PC-9 (cell line): ENCODE measurements around the gene HYAL1. TPM values are rescaled to one million over a fixed set of nuclear protein-coding genes. Genes with fewer than 3 reads are reported as not detected.
"Not testable (repeated sequence)": the region's sequence is repeated elsewhere in the genome, so short reads cannot be mapped to it uniquely, and the experiment has no call there.

Experiments
- BruUV-seq: library from RNA; stranded (reverse); fragments of 400-500 nt; replicated peaks from 2 replicates; lab custom pipeline; 2021; lab: Mats Ljungman, UMichigan
- CTCF ChIA-PET: fragments of 300-600 bp; sonication (Branson Sonifier 250); formaldehyde crosslinking; loops from one replicate; lab custom pipeline; 2022; ENCODE audit warnings: antibody characterized with exemption; lab: Charles Lee
- POLR2A ChIA-PET: fragments of 300-600 bp; sonication (Branson Sonifier 250); formaldehyde crosslinking; loops from one replicate; lab custom pipeline; 2022; ENCODE audit warnings: antibody characterized with exemption; ENCODE audit not compliant: unreplicated experiment; lab: Charles Lee
- DNase-seq, 2 experiments: peaks; one replicate each; pipeline versions ENCODE4 v3.0.0 to v3.0.0-alpha.2; 2015 to 2022; ENCODE audit warnings: mixed read lengths in 1 of 2
- H2AFZ ChIP-seq: fragments of 200-600 bp; sonication (generic); 2 replicates; pipeline ENCODE4 v1.8.1; 2017; ENCODE audit warnings: antibody characterized with exemption
- H3F3A ChIP-seq: fragments of 200-600 bp; sonication (generic); 2 replicates; pipeline ENCODE4 v1.8.1; 2017; ENCODE audit warnings: antibody characterized with exemption, mild to moderate bottlenecking, low read depth; ENCODE audit not compliant: insufficient read depth
- H3K27ac ChIP-seq: fragments of 200-600 bp; sonication (generic); 2 replicates; pipeline ENCODE4 v1.6.1; 2016; ENCODE audit warnings: mixed run types
- H3K27me3 ChIP-seq: fragments of 200-600 bp; sonication (generic); 2 replicates; pipeline ENCODE4 v1.6.1; 2016; ENCODE audit warnings: low read depth, mixed run types; ENCODE audit not compliant: insufficient read depth
- H3K36me3 ChIP-seq: fragments of 200-600 bp; sonication (generic); 2 replicates; pipeline ENCODE4 v1.6.1; 2016; ENCODE audit warnings: low read depth, mixed run types
- H3K4me1 ChIP-seq: fragments of 200-600 bp; sonication (generic); replicated peaks from 2 replicates; pipeline ENCODE4 v1.6.1; 2016; ENCODE audit warnings: mixed run types; ENCODE audit not compliant: insufficient read depth
- H3K4me2 ChIP-seq: fragments of 200-600 bp; sonication (generic); 2 replicates; pipeline ENCODE4 v1.6.1; 2017; ENCODE audit warnings: mixed run types
- H3K4me3 ChIP-seq: fragments of 200-600 bp; sonication (generic); 2 replicates; pipeline ENCODE4 v1.6.1; 2016; ENCODE audit warnings: mixed run types
- H3K79me2 ChIP-seq: fragments of 200-600 bp; sonication (generic); 2 replicates; pipeline ENCODE4 v1.6.1; 2017; ENCODE audit warnings: low read depth, mixed run types
- H3K9me2 ChIP-seq: fragments of 200-600 bp; sonication (generic); 2 replicates; pipeline ENCODE4 v1.8.1; 2017; ENCODE audit warnings: mild to moderate bottlenecking; ENCODE audit not compliant: insufficient read depth
- H3K9me3 ChIP-seq: fragments of 200-600 bp; sonication (generic); 2 replicates; pipeline ENCODE4 v1.8.1; 2016; ENCODE audit warnings: low read depth; ENCODE audit not compliant: insufficient read depth
- H4K20me1 ChIP-seq: fragments of 200-600 bp; sonication (generic); 2 replicates; pipeline ENCODE4 v1.8.1; 2017; ENCODE audit not compliant: insufficient read depth
- EZH2 ChIP-seq: fragments of 200-600 bp; sonication (generic); IDR thresholded peaks from 2 replicates; pipeline ENCODE4 v1.8.0; 2017; ENCODE audit warnings: antibody characterized with exemption, low read depth
- intact Hi-C: fragments of 100-400 bp; cut with micrococcal nuclease; formaldehyde crosslinking; loops from one replicate; pipeline ENCODE4 v1.10.0; 2022; ENCODE audit not compliant: unreplicated experiment
- total RNA-seq: library from RNA; stranded (reverse); gene quantifications from 2 replicates; pipeline ENCODE4 v1.2.3, GENCODE V29; 2021
- TF ChIP-seq, protein P1 (sequence below): fragments of 200-600 bp; sonication (generic); conservative IDR thresholded peaks from 2 replicates; pipeline ENCODE4 v1.6.1; 2017; ENCODE audit warnings: mixed run types, antibody characterized with exemption, mild to moderate bottlenecking, moderate library complexity

The HYAL1 gene
- total RNA-seq, 1 experiment from 2014 or later: 1.9 TPM

DNA sequence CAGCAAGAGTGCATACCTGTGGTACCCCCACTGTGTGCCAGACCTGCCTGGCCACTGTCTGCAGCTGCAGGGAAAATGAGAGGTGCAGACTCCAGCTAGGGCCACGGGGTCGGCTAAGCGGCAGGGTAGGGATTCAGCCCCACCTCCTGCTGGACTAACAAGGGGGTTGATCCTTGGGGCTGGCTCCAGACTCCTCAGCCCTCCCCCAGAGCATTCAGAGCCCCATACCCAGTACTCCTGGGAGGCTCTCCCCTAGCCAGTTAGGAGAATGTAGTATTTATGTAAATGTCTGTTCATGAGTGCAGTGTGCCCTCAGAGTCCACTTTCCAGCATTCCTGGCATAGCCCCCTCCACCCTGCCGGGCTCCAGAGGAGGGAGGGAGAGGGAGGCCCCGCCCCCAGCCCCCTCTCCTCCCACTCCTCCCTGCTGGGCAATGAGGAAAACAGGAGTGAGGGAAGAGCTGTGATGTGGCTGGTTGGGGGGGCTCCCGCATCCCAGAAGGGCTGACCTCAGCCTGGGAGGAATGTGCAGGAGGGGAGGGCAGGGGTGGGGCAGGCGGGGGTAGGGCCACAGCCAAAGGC lies 38.9 kb downstream of the HYAL1 start:
- peak overlapping the region; percentile 59 for H3K4me2 ChIP-seq
- peak overlapping the region; percentile 86 for H3K27ac ChIP-seq
- no peaks in the 10 kb centered on the region for H3K9me3 ChIP-seq
- H3K4me1 ChIP-seq: peaks cover 46% of the 10 kb centered on the region
- no peak overlapping the region for H2AFZ ChIP-seq
- peak; percentile 87 to 92 for DNase-seq
- peaks cover 33% of the 10 kb centered on the region; the same call in 1 of the 2 replicates for H3F3A ChIP-seq
- H3K27me3 ChIP-seq: no peaks in the 10 kb centered on the region
- TF ChIP-seq, protein P1, sequence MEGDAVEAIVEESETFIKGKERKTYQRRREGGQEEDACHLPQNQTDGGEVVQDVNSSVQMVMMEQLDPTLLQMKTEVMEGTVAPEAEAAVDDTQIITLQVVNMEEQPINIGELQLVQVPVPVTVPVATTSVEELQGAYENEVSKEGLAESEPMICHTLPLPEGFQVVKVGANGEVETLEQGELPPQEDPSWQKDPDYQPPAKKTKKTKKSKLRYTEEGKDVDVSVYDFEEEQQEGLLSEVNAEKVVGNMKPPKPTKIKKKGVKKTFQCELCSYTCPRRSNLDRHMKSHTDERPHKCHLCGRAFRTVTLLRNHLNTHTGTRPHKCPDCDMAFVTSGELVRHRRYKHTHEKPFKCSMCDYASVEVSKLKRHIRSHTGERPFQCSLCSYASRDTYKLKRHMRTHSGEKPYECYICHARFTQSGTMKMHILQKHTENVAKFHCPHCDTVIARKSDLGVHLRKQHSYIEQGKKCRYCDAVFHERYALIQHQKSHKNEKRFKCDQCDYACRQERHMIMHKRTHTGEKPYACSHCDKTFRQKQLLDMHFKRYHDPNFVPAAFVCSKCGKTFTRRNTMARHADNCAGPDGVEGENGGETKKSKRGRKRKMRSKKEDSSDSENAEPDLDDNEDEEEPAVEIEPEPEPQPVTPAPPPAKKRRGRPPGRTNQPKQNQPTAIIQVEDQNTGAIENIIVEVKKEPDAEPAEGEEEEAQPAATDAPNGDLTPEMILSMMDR: no peak
- no peak for TF ChIP-seq EZH2
- intact Hi-C loops: loop anchor here (2.0 to 5.0 kb wide), 5 partner anchors 28 to 340 kb away; partner anchors contain the start of genes GNAI2, HYAL3 and NAA80
- BruUV-seq: no TSS peak
- no peaks in the 10 kb centered on the region for H3K36me3 ChIP-seq
- ChIA-PET CTCF (interaction anchor here (0.6 to 1.2 kb wide), 8 partner anchors 11 to 101 kb away, joined by 3 to 10 read pairs (median 5); partner anchors contain the start of gene IFRD2), POLR2A (interaction anchor here (0.6 to 1.2 kb wide), 8 partner anchors 18 to 347 kb away, joined by 3 to 9 read pairs (median 6); partner anchors contain the start of genes CISH, HYAL3, IFRD2 and MON1A)
- H3K9me2 ChIP-seq: no peaks in the 10 kb centered on the region
- no peaks in the 10 kb centered on the region for H4K20me1 ChIP-seq
- H3K79me2 ChIP-seq: no peaks in the 10 kb centered on the region
- H3K4me3 ChIP-seq: no peak overlapping the region; the same call in 1 of the 2 replicates

DNA sequence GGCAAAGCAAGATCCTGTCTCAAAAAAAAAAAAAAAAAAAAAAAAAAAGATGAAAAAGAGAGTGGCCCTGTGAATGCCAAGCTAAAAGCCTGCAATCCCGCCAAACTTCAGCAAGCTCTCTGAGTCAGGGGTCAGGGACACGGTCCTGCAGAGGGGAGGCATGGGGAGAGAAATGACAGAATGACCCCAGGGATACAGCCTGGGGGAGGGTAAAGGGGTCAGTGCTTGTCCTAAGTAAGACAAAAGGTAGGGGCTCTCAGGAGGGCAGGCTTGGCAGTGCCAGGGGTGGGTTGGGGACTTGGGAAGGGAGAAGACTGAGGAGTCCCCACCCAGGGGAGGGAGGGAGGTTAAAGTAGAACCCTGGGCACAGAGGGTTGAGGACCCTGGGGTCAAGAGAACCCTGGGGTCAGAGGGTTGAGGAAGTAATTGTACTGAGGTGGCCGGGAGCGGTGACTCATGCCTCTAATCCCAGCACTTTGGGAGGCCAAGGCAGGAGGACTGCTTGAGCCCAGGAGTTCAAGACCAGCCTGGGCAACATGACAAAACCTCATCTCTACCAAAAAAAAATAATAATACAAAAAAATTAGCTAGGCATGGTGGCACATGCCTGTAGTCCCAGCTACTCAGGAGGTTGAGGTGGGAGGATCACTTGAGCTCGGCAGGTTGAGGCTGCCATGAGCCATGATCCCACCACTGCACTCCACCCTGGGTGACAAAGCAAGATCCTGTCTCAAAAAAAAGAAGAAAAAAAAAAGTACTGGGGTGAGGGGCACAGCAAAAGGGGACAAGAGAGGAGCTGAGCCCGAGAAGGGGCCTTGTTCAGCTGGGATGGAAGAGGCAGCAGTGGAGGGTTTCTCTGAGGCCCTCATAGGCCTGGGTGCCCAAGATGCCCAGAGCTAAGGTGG lies 39.6 kb downstream of the HYAL1 start:
- ChIA-PET POLR2A (interaction anchor here (0.6 to 1.2 kb wide), 5 partner anchors 8 to 334 kb away, joined by 3 to 6 read pairs (median 3); partner anchors contain the start of genes HYAL3, MON1A and NAA80), CTCF (interaction anchor here (0.6 to 1.2 kb wide), 4 partner anchors 15 to 60 kb away, joined by 3 to 10 read pairs (median 6); partner anchors contain the start of gene IFRD2)
- no peaks in the 10 kb centered on the region for H4K20me1 ChIP-seq
- TF ChIP-seq EZH2: no peak
- TF ChIP-seq, protein P1: no peak
- BruUV-seq: TSS peak; percentile 29
- no peaks in the 10 kb centered on the region for H3K9me2 ChIP-seq
- H3K4me2 ChIP-seq: peak overlapping the region; percentile 59
- H3K79me2 ChIP-seq: no peaks in the 10 kb centered on the region
- peaks cover 42% of the 10 kb centered on the region for H3K4me1 ChIP-seq
- peak overlapping the region; percentile 86 for H3K27ac ChIP-seq
- H3F3A ChIP-seq: peaks cover 28% of the 10 kb centered on the region; the same call in 1 of the 2 replicates
- no peak overlapping the region for H2AFZ ChIP-seq
- intact Hi-C loops: loop anchor here (2.0 to 5.0 kb wide), 5 partner anchors 27 to 341 kb away; partner anchors contain the start of genes GNAI2, HYAL3 and NAA80
- no peak for DNase-seq
- H3K27me3 ChIP-seq: no peaks in the 10 kb centered on the region
- no peak overlapping the region for H3K4me3 ChIP-seq
- no peaks in the 10 kb centered on the region for H3K36me3 ChIP-seq
- no peaks in the 10 kb centered on the region for H3K9me3 ChIP-seq

DNA sequence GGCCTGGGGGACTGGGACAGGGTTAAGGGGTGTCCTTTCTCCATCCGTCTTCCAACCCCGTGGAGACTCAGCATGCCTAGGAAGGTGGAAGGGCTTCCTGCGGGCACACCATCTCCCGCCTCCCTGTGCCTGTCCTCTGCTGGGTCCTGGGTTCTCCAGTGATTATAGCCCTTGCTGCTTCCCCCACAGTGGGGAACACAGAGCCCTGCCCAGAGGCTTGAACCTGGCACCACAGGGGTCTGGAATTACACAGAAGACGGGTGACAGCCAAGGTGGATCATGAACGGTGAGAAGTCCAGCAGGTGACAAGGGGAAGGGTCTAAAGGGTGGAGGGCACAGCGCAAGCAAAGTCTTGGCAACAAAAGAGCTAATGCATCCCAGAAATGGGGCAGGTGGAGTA lies 40.6 kb downstream of the HYAL1 start:
- intact Hi-C loops: loop anchor here (5.0 kb wide), 1 partner anchor 290 kb away; no protein-coding TSS in a partner anchor
- CTCF ChIA-PET: interaction anchor here (0.6 to 1.2 kb wide), 2 partner anchors 15 to 59 kb away, joined by 5 to 13 read pairs; no protein-coding TSS in a partner anchor
- no peak for DNase-seq
- POLR2A ChIA-PET: no interaction called here
- H3K27me3 ChIP-seq: no peaks in the 10 kb centered on the region
- no peaks in the 10 kb centered on the region for H3K9me2 ChIP-seq
- no TSS peak for BruUV-seq
- no peak for TF ChIP-seq EZH2
- TF ChIP-seq, protein P1: no peak
- peaks cover 23% of the 10 kb centered on the region; the same call in 1 of the 2 replicates for H3F3A ChIP-seq
- H4K20me1 ChIP-seq: no peaks in the 10 kb centered on the region
- no peaks in the 10 kb centered on the region for H3K9me3 ChIP-seq
- H3K79me2 ChIP-seq: no peaks in the 10 kb centered on the region
- no peak overlapping the region for H2AFZ ChIP-seq
- no peak overlapping the region for H3K4me3 ChIP-seq
- no peak overlapping the region for H3K27ac ChIP-seq
- H3K36me3 ChIP-seq: no peaks in the 10 kb centered on the region
- H3K4me1 ChIP-seq: peaks cover 36% of the 10 kb centered on the region
- H3K4me2 ChIP-seq: no peak overlapping the region

DNA sequence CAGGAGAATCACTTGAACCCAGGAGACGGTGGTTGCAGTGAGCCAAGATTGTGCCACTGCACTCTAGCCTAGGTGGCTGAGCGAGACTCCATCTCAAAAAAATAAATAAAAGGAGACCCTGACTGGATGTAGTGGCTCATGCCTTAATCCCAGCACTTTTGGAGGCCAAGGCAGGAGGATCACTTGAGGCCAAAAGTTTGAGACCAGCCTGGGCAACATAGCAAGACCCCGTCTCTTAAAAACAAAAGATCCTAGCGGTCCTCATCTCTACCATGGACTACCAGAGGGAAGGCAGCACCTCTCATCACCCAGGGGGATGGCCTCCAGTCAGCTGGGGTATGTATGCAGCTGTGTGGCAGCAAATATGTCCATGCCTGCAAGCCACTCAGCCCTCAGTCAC lies 41.2 kb downstream of the HYAL1 start:
- DNase-seq, H3K4me2 ChIP-seq, H3K9me3 ChIP-seq, H3K4me3 ChIP-seq, H3K9me2 ChIP-seq, H3K79me2 ChIP-seq, H4K20me1 ChIP-seq, H2AFZ ChIP-seq, BruUV-seq, H3K36me3 ChIP-seq, H3K27ac ChIP-seq, CTCF ChIA-PET, H3K27me3 ChIP-seq, POLR2A ChIA-PET: not testable (repeated sequence)
- intact Hi-C loops: loop anchor here (5.0 kb wide), 1 partner anchor 290 kb away; no protein-coding TSS in a partner anchor
- Histone ChIP-seq H3F3A (peaks cover 23% of the 10 kb centered on the region; the same call in 1 of the 2 replicates), H3K4me1 (peaks cover 36% of the 10 kb centered on the region)
